Measurements from ENCODE around the gene MAP1LC3A.

MAP1LC3A gene

DNA sequence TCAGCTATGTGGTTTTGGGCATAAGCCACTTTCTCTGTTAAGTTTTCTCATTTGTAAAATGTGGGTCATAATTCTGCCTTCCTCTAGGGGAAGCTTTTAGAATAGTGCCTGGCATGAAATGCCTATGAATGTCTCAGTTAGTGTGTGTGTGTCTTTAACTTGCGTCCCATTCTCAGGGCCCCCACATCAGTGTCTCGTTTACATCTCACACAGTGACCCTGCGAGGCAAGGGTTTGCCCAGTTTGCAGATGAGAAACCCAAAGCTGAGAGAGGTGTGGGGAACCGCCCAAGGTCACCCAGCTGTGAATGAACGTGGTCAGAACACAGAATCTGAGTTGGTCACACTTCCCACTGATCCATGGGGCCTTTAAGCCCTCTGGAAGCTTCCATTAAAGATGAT, 28.2 kb upstream of the MAP1LC3A start:
- DNase-seq, result no peak

DNA sequence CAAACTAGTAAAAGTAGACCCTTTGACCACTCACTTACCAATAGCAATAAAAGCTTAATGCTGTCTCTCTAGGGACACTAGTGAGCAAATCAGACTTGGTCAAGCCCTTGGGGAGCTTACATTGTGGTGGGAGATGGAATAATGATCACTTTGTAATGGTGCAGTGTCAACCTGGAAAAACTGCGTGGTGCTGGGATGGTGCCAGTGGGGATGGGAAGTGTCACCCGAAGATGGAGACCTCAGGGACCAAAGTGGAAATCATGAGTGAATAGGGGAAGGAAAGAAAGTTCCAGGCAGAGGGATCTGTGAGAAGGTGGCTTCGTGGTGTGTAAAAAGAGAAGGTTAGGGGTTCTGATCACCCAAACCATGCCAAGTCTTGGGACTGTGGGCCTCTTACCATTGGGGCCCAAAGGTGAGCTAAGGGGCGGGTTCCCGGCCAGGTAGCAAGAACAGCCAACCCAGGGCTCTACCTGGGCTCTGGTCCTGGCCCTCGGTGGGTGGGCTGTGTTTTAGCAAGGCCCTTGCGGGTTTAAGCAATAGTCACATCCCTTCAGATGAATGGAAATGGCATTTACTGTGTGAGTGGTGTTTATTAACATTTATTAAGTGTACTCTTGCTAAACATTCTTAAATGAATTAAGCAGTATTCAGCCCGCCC, 26.8 kb upstream of the MAP1LC3A start:
- no peak for DNase-seq

DNA sequence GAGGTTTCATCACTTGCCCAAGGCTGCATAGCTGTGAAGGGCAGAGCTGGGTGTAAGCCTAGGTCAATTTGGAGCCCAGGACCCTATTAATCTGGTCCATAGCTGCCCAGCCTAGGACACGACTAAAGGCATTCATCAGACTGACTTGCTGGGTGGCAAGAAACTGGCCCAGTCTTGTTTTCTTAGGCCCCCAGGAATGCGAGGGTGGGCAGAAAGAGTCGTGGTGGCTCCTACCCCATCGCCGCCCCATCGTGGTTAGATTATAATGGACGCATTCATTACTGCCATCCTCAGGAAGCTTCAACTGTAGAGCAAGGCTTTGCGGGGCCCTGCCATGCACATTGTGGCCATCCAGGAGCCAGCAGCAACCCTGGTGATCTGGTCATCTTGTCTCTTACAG, 26.2 kb upstream of the MAP1LC3A start:
- DNase-seq, result no peak

DNA sequence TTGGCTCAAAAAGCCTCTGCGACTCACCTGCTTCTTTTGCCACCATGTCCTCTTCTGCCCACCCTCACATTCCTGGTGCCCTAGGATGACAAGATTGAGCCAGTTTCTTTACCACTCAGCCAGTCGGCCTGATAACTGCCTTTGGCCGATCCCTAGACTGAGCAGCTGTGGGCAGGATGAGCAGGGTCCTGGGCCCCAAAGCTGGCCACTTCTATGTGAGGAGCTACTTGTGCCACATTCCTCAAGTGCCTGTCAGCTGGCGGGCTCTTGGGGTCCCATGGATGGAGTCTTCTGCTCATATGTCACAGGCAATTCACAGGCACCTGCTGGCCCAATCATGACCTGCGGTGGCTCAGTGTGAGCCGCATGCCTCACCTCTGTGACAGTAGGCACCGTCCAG, 25.8 kb upstream of the MAP1LC3A start:
- no peak for DNase-seq

DNA sequence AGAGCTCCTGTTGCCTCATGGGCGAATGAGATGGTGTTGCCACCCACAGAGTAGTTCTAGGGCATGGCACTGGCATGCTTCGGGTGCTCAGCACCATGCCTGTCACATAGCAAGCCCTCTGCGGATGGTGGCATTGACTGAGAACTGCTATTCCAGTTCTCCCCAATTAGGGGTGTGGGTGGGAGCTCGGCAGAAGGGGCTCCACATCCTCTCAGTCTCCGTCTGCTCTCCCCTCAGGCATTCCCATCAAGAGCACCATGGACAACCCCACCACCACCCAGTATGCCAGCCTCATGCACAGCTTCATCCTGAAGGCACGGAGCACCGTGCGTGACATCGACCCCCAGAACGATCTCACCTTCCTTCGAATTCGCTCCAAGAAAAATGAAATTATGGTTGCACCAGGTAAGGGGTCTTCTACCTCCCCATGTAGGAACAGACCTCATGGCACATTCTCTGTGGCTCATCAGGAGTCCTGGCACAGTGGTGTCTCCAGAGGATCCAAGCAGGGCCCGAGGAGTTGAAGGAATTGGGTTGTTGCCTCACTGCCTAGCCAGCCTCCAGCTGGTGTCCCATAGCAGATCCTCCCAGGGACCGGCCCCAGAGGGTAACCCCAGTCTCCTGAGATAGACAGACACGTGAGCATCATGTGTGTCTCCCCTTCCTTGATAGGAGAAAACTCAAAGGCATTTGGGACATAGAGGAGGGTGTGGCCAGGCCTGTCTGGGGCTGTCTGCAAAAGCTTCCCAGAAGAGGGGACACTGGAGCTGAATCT, 23.9 kb upstream of the MAP1LC3A start:
- DNase-seq, result no peak

DNA sequence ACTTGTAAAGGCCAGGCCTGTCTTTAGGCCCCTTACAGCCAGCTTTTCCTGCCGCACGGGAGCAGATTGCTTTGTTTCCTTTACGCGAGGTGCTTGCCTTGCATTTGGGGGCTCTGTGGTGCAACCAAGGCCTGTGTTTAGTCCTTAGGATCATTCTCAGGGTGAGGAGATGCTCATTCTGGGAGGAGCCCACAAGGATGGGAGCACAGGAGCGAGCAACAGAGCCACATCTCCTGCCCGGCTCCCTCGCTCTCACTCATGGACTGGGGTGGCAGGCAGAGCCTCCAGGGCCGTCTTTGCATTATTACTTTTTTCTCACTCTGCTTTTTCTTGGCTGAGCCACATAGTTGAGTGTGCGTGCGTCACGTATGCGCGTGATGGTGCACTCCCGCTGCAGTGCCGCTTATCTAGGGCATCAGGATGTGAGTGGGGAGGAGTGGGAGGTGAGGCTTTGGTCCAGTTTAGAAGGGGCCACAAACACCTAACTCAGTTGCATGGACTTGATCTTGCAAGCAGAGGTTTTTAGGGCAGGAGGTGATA, 23.1 kb upstream of the MAP1LC3A start:
- no peak for DNase-seq

DNA sequence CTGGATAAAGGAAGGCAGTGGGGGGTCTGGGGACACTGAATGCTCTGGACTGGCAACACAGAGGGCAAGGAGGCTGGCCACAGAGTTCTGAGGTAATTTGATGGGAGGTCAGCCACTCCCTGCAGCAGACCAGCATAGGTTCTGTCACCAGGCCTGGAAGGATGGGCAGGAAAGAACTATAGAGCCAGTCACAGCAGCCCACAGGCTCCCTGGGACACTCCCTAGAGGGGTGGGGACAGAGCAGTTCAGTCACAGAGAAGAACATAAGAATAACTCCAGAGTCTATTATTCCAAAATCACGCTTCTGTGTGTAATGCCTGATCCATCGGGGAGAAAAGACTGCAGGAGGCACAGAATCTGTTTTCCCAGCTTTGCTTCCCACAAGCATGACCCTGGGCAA, 22.7 kb upstream of the MAP1LC3A start:
- DNase-seq, result no peak

DNA sequence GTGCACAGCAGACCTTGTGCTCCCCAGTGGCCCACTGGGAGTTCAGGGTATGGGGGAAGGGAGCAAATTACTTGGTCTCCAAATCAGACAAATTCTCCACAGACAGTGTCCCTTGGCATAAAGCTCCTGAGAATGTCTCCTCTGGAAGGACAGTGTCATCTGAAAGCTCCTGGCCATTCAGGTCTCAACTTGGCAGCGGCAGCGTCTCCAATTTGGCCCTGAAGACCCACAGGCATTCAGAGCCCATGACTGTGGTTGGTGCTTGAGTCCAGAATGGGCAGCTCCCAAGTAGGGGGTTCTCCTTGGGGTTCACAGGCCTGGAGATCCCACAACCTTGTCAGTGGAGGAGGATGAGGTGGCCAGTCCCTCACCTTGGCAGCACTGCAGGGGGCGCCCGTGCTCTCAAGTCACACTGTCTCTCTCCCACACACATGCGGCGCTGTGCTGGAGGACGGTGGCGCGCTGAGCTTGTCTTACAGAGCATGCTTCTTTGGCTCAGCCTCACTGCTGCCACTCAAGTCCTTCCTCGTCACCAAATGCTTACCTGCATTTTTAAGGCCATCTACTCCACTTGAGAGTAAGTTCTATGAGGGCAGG, 21.6 kb upstream of the MAP1LC3A start:
- peak; percentile 62 to 65 for DNase-seq

DNA sequence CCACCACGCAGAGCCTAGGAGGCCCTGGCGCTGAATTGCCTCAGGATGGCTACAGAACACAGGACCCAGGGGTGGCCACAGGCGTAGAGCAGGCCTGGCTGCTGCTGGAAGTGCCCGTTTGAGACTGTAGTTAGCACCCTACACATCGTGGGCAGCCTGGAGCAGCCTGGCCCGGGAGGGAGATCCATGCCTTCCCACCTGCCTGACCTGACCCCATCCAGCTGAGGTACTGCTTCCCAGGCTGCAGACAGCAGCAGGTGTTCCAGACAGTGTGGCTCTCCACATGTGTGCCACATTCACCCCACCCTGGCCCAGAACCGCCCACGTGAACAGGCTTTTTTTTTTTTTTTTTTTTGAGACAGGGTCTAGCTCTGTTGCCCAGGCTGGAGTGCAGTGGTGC, 20.9 kb upstream of the MAP1LC3A start:
- no peak for DNase-seq

DNA sequence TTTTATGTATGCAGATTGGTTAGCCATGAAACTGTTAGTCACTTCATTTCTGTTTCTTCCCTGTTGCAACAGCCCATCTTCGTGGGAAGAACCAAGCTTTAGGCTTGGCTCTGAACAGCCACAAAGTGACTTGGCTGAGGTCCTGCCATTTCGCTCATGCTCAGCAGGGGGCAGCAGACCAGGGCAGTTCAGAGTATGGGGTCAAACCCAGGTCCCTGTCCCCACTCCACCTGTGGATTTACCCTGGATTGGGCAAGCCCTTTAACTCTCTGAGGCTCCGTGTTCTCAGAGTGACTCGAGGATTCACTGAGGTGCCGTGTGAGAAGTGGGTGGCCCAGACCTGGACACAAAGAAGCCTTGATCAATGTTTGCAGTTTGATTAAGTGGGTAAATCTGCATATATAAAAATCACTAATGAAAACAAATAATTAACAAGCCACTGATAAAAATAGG, 19.8 kb upstream of the MAP1LC3A start:
- peak; percentile 70 to 76 for DNase-seq

DNA sequence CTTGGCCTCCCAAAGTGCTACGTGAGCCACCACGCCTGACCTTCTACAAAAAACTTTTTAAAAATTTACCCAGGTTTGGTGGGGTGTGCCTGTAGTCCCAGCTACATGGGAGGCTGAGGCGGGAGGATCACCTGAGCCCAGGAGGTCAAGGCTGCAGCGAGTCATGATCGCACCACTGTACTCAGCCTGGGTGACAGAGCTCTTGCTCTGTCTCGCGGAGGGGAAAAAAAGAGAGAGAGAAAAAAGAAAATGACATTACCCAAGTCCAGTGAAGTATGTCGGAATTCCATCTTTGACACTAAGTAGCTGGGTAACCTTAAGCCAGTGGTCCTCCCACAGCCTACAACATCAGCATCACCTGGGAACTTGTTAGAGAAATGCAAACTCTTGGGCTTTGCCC, 18.8 kb upstream of the MAP1LC3A start:
- DNase-seq, result no peak

DNA sequence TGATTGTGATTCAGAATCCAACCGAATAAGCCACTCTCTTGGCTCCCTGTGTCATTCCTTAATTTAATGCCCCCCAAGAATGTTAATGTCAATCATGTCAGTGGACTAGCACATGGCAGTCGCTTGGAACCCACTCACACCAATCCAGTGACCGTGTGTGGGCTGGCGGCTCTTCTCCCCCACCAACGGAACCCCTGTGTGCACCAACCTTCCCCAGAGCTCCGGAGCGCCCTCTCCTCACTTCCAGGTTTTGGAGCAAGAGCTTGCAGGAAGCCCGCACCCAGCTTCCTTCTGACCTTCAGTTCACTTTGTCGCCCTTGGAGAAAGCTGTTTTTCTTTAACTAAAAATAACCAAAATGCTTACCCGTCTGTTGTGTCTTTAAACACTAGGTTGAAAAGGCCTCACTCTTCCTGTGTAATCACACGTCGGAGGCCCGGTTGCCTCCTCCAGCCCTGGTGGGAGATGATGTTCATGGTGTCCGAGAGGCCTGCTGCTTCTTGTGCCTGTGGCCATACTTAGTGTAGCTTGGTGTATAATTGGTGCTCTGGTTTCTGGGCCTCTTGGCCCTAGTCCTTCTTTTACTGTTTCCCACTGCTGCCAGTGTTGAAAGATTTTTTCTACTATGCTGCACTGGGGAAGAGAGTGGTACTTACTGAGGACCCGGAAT, 17.8 kb upstream of the MAP1LC3A start:
- no peak for DNase-seq

DNA sequence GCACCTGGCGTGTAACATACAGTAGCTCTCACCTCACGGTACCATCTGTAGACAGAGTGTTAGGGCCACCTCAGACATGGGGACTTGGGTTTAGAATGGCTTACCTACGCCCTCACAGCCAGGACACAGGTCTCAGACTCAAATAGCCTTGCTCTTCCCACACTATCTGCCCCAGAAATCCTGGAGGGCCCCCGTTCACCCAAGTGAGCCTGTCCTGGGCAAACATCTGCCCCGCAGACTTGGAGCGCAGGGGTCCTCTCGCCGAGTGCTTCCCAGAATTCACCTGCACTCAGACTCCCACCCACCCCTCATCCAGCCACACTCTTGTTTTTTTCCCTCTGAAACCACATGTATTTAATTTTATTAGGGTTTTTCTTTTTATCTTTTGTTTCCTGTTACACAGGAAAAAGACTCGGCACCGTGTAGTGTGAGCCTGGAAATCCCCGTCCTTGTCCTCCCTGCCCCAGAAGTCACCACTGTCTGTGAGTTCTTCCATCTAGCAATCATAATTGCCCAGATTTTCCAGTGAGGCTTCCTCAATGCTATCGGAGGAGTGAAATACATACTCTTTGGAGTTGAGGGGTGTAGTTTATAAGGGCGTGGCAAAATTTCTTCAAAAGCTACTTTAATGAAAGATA, 17.1 kb upstream of the MAP1LC3A start:
- DNase-seq, result no peak

DNA sequence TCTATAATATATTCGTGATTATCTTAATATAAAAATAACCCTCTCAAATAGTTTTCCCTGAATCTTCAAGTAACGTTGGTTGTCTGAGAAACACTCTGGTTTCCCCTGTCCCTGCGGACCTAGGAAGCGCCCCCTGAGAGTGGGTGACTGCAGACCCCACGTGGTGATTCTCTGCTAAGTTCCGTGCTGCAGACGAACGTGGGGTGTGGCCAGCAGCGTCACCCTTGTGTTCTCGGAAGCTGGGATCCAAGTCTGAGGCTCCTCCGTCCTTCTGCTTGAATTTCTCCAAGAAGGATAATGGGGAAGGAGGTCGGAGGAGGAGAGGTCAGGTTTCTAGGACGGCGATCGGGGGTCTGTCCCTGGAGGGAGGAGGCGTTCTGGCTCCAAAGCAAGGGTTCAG, 16.6 kb upstream of the MAP1LC3A start:
- no peak for DNase-seq

DNA sequence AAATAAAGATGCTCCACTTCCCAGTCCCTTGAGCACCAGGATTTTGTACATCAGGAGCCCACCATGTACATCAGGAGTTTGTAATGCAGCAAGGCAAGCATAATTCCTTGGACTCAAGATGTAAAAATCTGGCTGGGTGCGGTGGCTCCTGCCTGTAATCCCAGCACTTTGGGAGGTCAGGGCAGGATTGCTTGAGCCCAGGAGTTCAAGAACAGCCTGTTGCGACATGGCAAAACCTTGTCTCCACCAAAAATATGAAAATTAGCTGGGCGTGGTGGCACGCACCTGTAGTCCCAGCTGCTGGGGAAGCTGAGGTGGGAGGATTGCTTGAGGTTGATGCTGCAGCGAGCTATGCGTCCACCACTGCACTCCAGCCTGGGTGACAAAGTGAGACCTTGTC, 16.1 kb upstream of the MAP1LC3A start:
- DNase-seq, result no peak

DNA sequence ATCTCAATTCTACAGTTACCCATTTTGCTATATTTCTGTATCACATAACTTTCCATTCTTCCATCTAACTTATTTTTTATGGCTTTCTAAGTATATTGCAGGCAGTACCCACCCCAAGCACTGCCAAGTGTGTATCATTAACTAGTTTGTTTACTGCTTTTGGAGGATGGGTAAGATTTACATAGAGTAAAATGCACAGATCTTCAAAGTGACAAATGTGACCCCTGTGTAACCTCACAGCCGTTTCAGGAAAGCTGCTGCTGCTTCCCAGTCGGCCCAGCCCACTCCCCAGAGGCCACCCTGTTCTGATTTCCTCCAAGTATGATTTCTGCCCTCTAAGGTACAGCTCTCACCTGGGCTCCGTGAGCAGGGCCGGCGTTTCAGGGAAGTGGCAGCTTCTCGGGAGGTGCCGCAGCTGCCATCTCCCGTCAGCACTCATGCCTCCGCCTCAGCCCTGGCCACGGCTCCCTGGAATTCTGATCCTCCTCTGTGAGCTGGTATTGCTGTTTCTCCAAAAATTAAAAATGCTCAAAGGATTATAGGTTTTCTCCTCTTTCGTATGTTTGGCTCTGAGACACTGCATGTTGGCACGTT, 15.0 kb upstream of the MAP1LC3A start:
- no peak for DNase-seq

DNA sequence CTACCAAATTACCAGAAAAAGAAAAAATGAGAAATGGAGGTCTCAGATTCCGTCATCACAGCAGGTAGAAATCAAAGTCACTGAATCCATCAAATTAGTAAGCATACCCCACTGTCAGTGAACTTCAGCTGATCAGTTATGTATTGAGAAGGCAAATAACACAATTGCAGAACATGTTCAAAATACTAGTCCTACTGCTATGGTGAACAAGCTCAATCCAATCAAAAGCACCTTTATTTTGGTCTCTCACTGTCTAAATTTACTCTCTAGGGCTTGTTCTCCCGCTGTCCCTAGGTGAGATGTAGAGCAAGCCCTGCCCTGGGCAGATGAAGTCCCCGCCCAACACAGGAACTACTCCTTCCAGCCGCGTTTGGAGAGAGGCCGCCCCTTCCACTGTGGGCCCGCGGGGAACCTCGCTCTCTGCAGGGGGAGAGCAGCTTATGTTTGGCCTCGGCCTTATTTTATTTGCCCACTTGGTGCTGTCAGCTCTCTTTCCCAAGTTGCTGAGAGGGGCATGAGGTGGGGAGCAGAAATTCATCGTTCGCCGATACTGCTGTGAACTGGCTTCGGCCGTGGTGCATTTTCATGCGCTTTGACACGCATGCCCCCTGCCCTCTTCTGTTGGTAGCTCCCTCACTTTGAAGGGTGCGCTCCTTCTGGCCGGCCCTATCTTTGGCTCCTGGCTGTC, 14.3 kb upstream of the MAP1LC3A start:
- DNase-seq, result peak; percentile 37 to 38

DNA sequence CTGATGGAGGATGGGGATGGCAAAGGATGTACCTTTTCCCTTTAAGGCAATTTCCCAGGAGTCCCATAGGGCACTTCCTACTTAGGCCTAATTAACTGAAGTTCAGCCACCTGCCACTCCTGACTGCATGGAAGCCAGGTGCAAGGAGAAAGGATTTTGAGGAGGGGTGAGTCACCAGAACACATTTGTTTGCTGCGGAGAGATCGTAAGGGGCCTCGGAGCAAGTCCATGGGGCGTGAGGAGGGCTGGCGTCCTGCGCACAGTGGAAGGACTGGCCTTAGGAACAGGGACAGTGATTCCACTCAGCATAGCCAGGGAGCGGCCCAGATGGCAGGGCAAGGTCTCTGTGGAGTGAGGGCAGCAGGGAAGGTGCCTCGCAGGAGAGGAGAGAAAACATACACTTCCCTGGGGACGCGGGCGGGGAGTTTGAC, 11.8 kb upstream of the MAP1LC3A start:
- no peak for DNase-seq

DNA sequence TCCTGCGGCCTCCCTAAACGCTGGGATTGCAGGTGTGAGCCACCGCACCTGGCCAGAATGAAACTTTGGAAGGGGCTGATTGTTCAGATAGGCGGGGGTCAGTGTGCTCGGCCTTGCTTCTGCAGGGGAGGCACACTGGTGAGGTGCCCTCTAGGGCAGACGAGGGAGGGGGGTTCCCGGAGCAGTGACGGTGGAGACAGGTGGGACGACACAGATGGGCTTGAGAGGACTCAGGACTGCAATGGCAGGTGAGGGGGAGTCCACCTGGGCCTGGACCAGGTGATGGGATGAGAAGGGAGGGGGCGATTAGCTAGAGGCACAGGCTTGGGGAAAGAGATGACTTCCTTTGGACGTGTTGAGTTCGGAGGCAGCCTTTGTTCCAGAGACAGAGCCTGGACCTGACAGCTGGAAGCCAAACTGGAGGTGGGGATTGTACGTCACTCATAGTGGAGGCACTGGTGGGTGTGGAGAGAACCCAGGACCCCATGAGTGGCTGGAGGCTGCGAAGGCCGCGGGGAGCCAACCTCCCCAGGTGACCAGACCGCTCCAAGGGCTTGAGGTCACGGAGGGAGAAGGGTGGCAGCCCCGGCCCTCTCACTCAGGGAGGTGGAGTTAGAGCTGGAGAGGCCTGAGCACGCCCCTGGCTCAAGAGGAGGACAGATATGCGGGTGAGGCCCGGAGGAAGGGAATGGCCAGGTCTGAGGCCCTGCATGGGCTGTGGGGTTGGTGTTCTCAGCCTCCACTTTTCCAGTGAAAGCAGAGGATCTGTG, 10.5 kb upstream of the MAP1LC3A start:
- no peak for DNase-seq

DNA sequence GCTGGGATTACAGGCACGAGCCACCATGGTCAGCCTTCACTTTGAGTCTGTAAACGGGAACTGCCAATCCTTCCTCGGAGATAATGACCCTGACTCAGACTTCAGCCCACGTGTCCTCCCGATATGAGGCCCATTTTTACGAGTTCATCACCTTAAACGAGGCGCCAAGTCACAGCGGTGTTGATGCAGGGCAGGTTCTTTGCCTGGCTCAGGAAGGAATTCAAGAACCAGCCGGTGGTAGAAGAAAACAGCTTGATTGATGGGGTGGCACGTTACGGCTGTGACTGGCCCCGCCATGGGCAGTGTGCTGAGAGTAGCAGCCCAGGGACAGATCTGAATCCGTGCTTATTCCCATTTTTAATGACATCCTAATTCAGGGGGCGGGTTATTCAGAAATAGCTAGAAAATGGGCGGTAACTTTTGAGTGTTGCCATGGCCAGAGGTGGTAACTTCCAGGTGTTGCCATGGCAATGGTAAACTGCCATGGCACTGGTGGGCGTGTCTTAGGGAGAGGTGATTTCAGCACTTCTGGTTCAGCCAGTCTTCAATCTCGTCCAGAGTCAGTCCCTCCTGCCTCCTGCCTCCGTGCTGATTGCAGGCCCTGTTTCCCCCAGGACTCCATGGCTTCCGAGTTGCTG, 9.1 kb upstream of the MAP1LC3A start:
- no peak for DNase-seq

DNA sequence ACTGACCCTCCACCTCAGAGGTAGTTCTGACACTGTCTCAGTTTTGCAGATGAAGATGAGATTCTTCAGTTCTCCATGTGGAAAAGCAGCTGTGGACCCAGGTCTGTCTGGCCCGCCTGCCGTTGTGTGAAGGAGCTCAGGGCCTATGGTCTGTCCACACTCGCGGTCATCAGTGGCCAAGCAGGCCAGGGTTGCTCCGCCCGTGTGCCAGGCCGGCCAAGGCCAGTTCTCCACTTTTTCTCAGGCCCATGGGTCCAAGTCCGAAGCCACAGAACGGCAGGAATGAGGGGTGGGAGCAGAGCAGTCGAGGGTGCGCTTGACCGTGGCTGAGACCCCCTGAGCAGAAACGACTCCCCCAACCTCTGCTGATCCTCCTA, 8.6 kb upstream of the MAP1LC3A start:
- no peak for DNase-seq

Measured in activated T-cell treated with anti-CD3 and anti-CD28 coated beads, Interleukin-2, amount 50 U/mL, for 48 hours (primary cell).